ENCODE results near the gene SLC35F3. TPM values are rescaled to one million over a fixed set of nuclear protein-coding genes. Genes with fewer than 3 reads are reported as not detected.

Gene SLC35F3
- total and polyA plus RNA-seq, 9 of the 15 experiments (the other 6 are each of a cell fraction or from before 2014, with no cell fraction given), result 0.04 to 0.07 (median 0.04) TPM; not detected in 6

GRCh38 chr1:233868461-233868860 lies 36.0 kb upstream of the SLC35F3 start (continued):
- no peak for TF ChIP-seq SAFB (IDR thresholded peaks at IDR 0.05; ENCODE audit: borderline replicate concordance, low read depth, low read length)
- TF ChIP-seq RERE (CRISPR knock-in tag; IDR thresholded peaks at IDR 0.05; ENCODE audit: borderline replicate concordance), result no peak
- no peak for TF ChIP-seq ATF1 (CRISPR knock-in tag; IDR thresholded peaks at IDR 0.05)
- no peak for TF ChIP-seq ATF1 (tag; IDR thresholded peaks at IDR 0.05)
- no peak for TF ChIP-seq EGR1 (conservative IDR thresholded peaks at IDR 0.05)
- TF ChIP-seq SAP30 (IDR thresholded peaks at IDR 0.05; ENCODE audit: borderline replicate concordance, insufficient read depth, low read depth, low read length, poor library complexity, severe bottlenecking), result no peak

GRCh38 chr1:233869680-233870079 lies 34.8 kb upstream of the SLC35F3 start:
- intact Hi-C loops (cut with micrococcal nuclease) (no loop called here), in situ Hi-C loops (cut with MboI) (no loop called here)
- Histone ChIP-seq H3K4me3 (no peak overlapping the region), H3K27ac (ENCODE audit: extremely low read depth, low read depth, low read length) (no peak overlapping the region), H4K20me1 (replicated peaks; ENCODE audit: control insufficient read depth, insufficient read depth, low read length) (no peaks in the 10 kb centered on the region), H3K27me3 (ENCODE audit: control insufficient read depth in 2 of 2, insufficient read depth in 2 of 2, low read length in 2 of 2) (no peaks in the 10 kb centered on the region), H3K9ac (ENCODE audit: insufficient read depth in 1 of 2, low read depth in 2 of 2, low read length in 2 of 2) (no peak overlapping the region), H3K9me3 (replicated peaks; ENCODE audit: control insufficient read depth, insufficient read depth, low read depth, low read length) (no peaks in the 10 kb centered on the region; the same call in 1 of the 2 replicates), H2AFZ (ENCODE audit: low read depth, low read length) (no peak overlapping the region), H3K4me1 (replicated peaks in 1 of 2; ENCODE audit: control insufficient read depth in 2 of 2, insufficient read depth in 2 of 2, low read length in 2 of 2) (no peaks in the 10 kb centered on the region), H3K9me1 (ENCODE audit: control insufficient read depth, insufficient read depth, low read length) (no peaks in the 10 kb centered on the region), H3K4me2 (ENCODE audit: insufficient read depth, low read length) (no peak overlapping the region), H3K79me2 (ENCODE audit: control insufficient read depth, insufficient read depth, low read length) (no peaks in the 10 kb centered on the region), H3K36me3 (ENCODE audit: control insufficient read depth, insufficient read depth, low read length) (no peaks in the 10 kb centered on the region)
- DNase-seq (ENCODE audit: extremely low read depth in 1 of 4, low spot score in 3 of 4) (no peak), FAIRE-seq (no peak), ATAC-seq (no peak)
- POLR2A ChIA-PET, result no interaction called here
- BruUV-seq (replicated peaks), result no TSS peak
- CTCF ChIA-PET (ENCODE audit: low intra/inter-chr PET ratio), result no interaction called here
- TF ChIP-seq ZBTB49 (CRISPR knock-in tag; IDR thresholded peaks at IDR 0.05; ENCODE audit: borderline replicate concordance) (no peak), ZNF277 (CRISPR knock-in tag; IDR thresholded peaks at IDR 0.05; ENCODE audit: borderline replicate concordance) (no peak)

Data from K562 (cell line).